Parathyroid adenoma (tissue), 2 donors: ENCODE measurements around the gene RAB40A.
A peak's percentile ranks its signal among the peaks of the same experiment; 100 is the strongest.

Experiments
- H2AFZ ChIP-seq: fragments of 300-600 bp; sonication (generic); one replicate; pipeline ENCODE4 v1.7.0; 2017; ENCODE audit warnings: antibody characterized with exemption, mild to moderate bottlenecking
- H3K27ac ChIP-seq: fragments of 300-600 bp; sonication (generic); one replicate; pipeline ENCODE4 v1.7.0; 2017
- H3K27me3 ChIP-seq: fragments of 300-600 bp; sonication (generic); one replicate; pipeline ENCODE4 v1.7.0; 2017; ENCODE audit warnings: low read length; ENCODE audit not compliant: control insufficient read depth, insufficient read depth
- H3K36me3 ChIP-seq: fragments of 300-600 bp; sonication (generic); one replicate; pipeline ENCODE4 v1.7.0; 2017; ENCODE audit warnings: low read length; ENCODE audit not compliant: control insufficient read depth, insufficient read depth
- H3K4me1 ChIP-seq: fragments of 300-600 bp; sonication (generic); one replicate; pipeline ENCODE4 v1.7.0; 2017; ENCODE audit warnings: control low read depth
- H3K4me2 ChIP-seq: fragments of 300-600 bp; sonication (generic); one replicate; pipeline ENCODE4 v1.7.0; 2017; ENCODE audit warnings: low read length
- H3K4me3 ChIP-seq: fragments of 300-600 bp; sonication (generic); one replicate; pipeline ENCODE4 v1.7.0; 2017; ENCODE audit warnings: low read depth, low read length
- H3K79me2 ChIP-seq: fragments of 300-600 bp; sonication (generic); one replicate; pipeline ENCODE4 v1.7.0; 2017; ENCODE audit warnings: control low read depth
- H3K9ac ChIP-seq: fragments of 300-600 bp; sonication (generic); one replicate; pipeline ENCODE4 v1.7.0; 2017; ENCODE audit warnings: mild to moderate bottlenecking
- H3K9me3 ChIP-seq: fragments of 300-600 bp; sonication (generic); one replicate; pipeline ENCODE4 v1.7.0; 2017; ENCODE audit warnings: low read length; ENCODE audit not compliant: control insufficient read depth
- TF ChIP-seq, protein P1 (sequence below): fragments of 300-600 bp; sonication (generic); IDR thresholded peaks from one replicate; pipeline ENCODE4 v1.7.0; 2017; ENCODE audit warnings: antibody characterized with exemption, mild to moderate bottlenecking
- donor health status: primary hyperparathyroidism.

Gene RAB40A

DNA sequence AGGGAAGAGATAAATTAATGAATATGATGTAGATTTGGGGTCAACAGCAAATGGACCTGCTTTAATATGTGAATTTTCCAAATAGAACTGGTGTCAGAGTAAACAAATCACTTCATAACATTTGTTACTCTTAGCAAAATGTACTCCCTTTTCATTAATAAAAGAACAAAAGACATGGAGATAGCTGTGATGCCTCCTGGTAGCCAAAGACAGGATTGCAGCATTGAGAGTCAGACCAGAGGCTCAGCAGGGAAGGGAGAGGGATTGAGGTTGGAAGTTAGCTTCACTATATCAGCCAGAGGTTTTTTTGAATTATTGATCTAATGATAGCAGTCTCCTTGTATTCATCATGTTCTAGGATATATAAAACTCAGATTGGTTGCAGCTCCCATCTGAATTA, 17.4 kb upstream of the RAB40A start:
- H3K36me3 ChIP-seq: no peaks in the 10 kb centered on the region
- H3K9me3 ChIP-seq: no peaks in the 10 kb centered on the region
- no peak overlapping the region for H3K27ac ChIP-seq
- H2AFZ ChIP-seq: no peak overlapping the region
- no peak overlapping the region for H3K4me2 ChIP-seq
- no peaks in the 10 kb centered on the region for H3K27me3 ChIP-seq
- no peak overlapping the region for H3K4me3 ChIP-seq
- H3K9ac ChIP-seq: no peak overlapping the region
- TF ChIP-seq, protein P1, sequence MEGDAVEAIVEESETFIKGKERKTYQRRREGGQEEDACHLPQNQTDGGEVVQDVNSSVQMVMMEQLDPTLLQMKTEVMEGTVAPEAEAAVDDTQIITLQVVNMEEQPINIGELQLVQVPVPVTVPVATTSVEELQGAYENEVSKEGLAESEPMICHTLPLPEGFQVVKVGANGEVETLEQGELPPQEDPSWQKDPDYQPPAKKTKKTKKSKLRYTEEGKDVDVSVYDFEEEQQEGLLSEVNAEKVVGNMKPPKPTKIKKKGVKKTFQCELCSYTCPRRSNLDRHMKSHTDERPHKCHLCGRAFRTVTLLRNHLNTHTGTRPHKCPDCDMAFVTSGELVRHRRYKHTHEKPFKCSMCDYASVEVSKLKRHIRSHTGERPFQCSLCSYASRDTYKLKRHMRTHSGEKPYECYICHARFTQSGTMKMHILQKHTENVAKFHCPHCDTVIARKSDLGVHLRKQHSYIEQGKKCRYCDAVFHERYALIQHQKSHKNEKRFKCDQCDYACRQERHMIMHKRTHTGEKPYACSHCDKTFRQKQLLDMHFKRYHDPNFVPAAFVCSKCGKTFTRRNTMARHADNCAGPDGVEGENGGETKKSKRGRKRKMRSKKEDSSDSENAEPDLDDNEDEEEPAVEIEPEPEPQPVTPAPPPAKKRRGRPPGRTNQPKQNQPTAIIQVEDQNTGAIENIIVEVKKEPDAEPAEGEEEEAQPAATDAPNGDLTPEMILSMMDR: no peak
- H3K4me1 ChIP-seq: no peaks in the 10 kb centered on the region
- no peaks in the 10 kb centered on the region for H3K79me2 ChIP-seq

DNA sequence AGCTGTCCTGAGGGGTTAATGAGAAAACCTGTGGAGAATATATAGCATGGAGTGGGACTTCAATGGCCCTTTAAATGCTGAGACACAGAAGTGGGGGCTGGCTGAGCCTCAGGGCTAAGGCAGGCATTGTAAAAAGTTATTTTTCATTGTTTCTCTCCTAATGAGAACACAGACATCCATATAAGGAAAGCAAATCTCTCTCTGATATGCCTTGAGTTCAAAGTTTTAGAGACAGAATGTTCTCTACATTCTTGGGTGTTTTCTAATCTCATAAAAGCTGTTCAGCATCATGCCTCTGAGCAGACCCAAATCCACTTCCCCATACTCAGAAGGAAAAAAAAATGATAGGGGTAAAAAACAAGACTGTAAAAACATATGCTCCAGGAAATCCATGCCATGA, 16.8 kb upstream of the RAB40A start:
- H3K4me3 ChIP-seq: no peak overlapping the region
- no peaks in the 10 kb centered on the region for H3K36me3 ChIP-seq
- no peaks in the 10 kb centered on the region for H3K9me3 ChIP-seq
- no peak overlapping the region for H3K4me2 ChIP-seq
- no peak overlapping the region for H3K9ac ChIP-seq
- TF ChIP-seq, protein P1: no peak
- no peaks in the 10 kb centered on the region for H3K4me1 ChIP-seq
- H2AFZ ChIP-seq: no peak overlapping the region
- H3K27ac ChIP-seq: no peak overlapping the region
- H3K27me3 ChIP-seq: no peaks in the 10 kb centered on the region
- H3K79me2 ChIP-seq: no peaks in the 10 kb centered on the region

DNA sequence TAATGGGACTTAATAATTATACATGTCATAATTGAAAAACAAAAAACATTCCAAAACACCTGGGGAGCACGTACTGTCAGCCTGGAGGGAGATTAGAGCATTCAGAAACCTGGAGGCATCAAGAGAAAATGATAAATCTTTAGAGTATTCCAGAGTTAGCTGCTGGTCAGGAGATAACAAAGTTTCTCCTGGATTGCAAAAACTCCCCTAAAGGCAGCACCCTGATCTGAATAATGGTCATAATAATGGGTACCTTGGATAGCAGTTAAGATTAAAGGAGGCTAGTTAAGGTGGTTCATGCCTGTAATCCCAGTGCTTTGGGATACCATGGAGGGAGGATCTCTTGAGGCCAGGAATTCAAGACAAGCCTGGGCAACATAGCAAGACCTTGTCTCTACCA, 15.9 kb upstream of the RAB40A start:
- Histone ChIP-seq H3K27me3 (no peaks in the 10 kb centered on the region), H3K4me1 (no peaks in the 10 kb centered on the region), H3K36me3 (no peaks in the 10 kb centered on the region), H3K4me3 (no peak overlapping the region), H3K27ac (no peak overlapping the region), H3K9ac (no peak overlapping the region), H3K4me2 (no peak overlapping the region), H3K9me3 (no peaks in the 10 kb centered on the region), H2AFZ (no peak overlapping the region), H3K79me2 (no peaks in the 10 kb centered on the region)
- TF ChIP-seq, protein P1: no peak

DNA sequence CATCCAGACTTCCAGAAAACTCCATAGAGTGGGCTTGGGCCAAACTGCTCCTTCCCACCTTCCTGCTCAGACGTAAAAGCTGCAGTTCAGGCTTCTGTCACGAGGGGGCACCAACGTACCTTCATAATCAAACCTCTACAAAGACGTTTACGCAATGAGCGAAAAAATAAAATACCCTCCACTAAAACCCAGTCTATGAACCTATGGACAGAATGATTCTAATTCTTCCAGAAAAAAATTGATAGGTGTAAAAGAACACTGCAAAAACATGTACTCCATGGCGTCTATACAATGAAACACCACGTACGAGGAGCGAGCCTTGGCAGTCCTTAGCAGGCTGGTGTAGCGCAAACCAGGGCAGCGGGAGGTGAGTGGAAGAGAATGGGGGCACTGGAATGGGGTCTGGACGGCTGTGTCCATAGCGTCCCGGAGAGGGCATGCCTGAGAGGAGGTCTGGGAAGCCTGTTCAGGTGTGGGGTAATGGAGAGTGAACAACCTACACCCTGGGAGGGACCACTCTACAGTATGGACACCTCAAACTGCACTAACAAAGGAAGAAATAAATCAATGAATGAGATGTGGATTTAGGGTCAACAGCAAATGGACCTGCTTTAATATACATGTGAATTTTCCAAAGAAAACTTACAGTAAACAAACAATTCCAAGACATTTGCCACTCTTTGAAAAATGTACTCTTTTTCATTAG, 14.4 kb upstream of the RAB40A start:
- Histone ChIP-seq H3K4me1 (no peaks in the 10 kb centered on the region), H2AFZ (peak overlapping the region; percentile 87), H3K27ac (no peak overlapping the region), H3K36me3 (no peaks in the 10 kb centered on the region), H3K4me2 (peak overlapping the region; percentile 80), H3K79me2 (no peaks in the 10 kb centered on the region), H3K27me3 (no peaks in the 10 kb centered on the region), H3K9me3 (no peaks in the 10 kb centered on the region), H3K4me3 (peak overlapping the region; percentile 57), H3K9ac (no peak overlapping the region)
- TF ChIP-seq, protein P1: peak; percentile 82

DNA sequence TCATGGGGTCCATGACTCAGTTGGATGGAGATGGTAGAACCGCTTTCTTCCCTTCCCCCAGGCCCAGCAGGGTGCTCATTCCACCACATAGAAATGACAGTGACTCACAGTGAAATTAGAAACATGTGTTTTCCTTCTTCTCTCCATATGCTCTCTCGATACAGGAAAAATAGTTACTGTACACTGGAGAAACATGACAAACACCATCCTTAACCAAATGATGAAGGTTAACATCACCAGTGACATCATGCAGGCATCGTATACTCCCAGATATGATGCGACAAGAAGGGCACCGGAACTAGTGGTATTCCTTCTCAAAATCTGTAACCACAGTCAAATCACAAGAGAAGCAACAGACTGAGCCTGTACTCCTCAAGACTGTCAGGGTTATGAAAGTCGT, 11.7 kb upstream of the RAB40A start:
- TF ChIP-seq, protein P1: no peak
- Histone ChIP-seq H3K79me2 (no peaks in the 10 kb centered on the region), H3K4me3 (no peak overlapping the region), H2AFZ (no peak overlapping the region), H3K9ac (no peak overlapping the region), H3K9me3 (no peaks in the 10 kb centered on the region), H3K4me1 (no peaks in the 10 kb centered on the region), H3K4me2 (no peak overlapping the region), H3K36me3 (no peaks in the 10 kb centered on the region), H3K27ac (no peak overlapping the region), H3K27me3 (no peaks in the 10 kb centered on the region)
